K562 (cell line): Measurements from ENCODE around the gene MBNL1. TPM values are rescaled to one million over a fixed set of nuclear protein-coding genes. Genes with fewer than 3 reads are reported as not detected.

Source experiments
- CSDE1 ChIP-seq, 2 experiments: fragments of 450-650 bp; IDR thresholded peaks; 2 replicates each; pipeline ENCODE4 v1.6.1; 2016; ENCODE audit warnings: mild to moderate bottlenecking in 1 of 2
- E2F5 ChIP-seq: sonication (generic); formaldehyde crosslinking; IDR thresholded peaks from 2 replicates; pipeline ENCODE4 v1.8.0; 2022; ENCODE audit warnings: mild to moderate bottlenecking, missing genetic modification reagents
- EP400 ChIP-seq: fragments of 450-650 bp; IDR thresholded peaks from 2 replicates; pipeline ENCODE4 v1.6.1; 2017; ENCODE audit warnings: antibody characterized with exemption, mild to moderate bottlenecking, moderate library complexity
- ETS2 ChIP-seq: IDR thresholded peaks from 2 replicates; pipeline ENCODE4 v1.6.1; 2016; ENCODE audit warnings: borderline replicate concordance, missing genetic modification characterization, mild to moderate bottlenecking, moderate library complexity, missing compliant biosample characterization; ENCODE audit not compliant: poor library complexity, severe bottlenecking
- FOXO4 ChIP-seq: fragments of 450-650 bp; formaldehyde crosslinking; IDR thresholded peaks from 2 replicates; pipeline ENCODE4 v1.4.0; 2020; ENCODE audit warnings: mild to moderate bottlenecking, moderate library complexity
- GABPB1 ChIP-seq: sonication (generic); formaldehyde crosslinking; IDR thresholded peaks from 2 replicates; pipeline ENCODE4 v1.8.0; 2022; ENCODE audit warnings: mild to moderate bottlenecking, missing genetic modification reagents
- GTF2B ChIP-seq: IDR thresholded peaks from 2 replicates; pipeline ENCODE4 v1.6.1; 2011; ENCODE audit not compliant: insufficient read length; ENCODE audit errors: extremely low read depth
- KAT7 ChIP-seq: sonication (generic); formaldehyde crosslinking; IDR thresholded peaks from 2 replicates; pipeline ENCODE4 v1.8.0; 2022; ENCODE audit warnings: missing genetic modification reagents, mild to moderate bottlenecking, borderline replicate concordance
- KAT8 ChIP-seq: fragments of 450-650 bp; IDR thresholded peaks from 2 replicates; pipeline ENCODE4 v1.6.1; 2016; ENCODE audit warnings: low read depth, mild to moderate bottlenecking
- LEF1 ChIP-seq: fragments of 450-650 bp; IDR thresholded peaks from 2 replicates; pipeline ENCODE4 v1.6.1; 2016; ENCODE audit warnings: mild to moderate bottlenecking
- MCM3 ChIP-seq: fragments of 450-650 bp; IDR thresholded peaks from 2 replicates; pipeline ENCODE4 v1.6.1; 2016
- NR4A1 ChIP-seq, 2 experiments: fragments of 250-450 bp in 1 of 2; fragments of 450-650 bp in 1 of 2; sonication (Bioruptor Pico) in 1 of 2; IDR thresholded peaks; 2 replicates each; pipeline versions ENCODE4 v1.4.0 to v1.6.1; 2016 to 2020; ENCODE audit warnings: mild to moderate bottlenecking in 2 of 2, missing compliant biosample characterization in 1 of 2, missing genetic modification characterization in 1 of 2, moderate library complexity in 1 of 2
- TCF7 ChIP-seq: sonication (generic); IDR thresholded peaks from 2 replicates; pipeline ENCODE4 v1.6.1; 2016; ENCODE audit warnings: antibody characterized with exemption, borderline replicate concordance
- TSC22D4 ChIP-seq: fragments of 450-650 bp; IDR thresholded peaks from 2 replicates; pipeline ENCODE4 v1.6.1; 2016; ENCODE audit warnings: missing genetic modification characterization, missing biosample characterization, control low read depth
- USF2 ChIP-seq: sonication (generic); formaldehyde crosslinking; IDR thresholded peaks from 2 replicates; pipeline ENCODE4 v1.5.0; 2020; ENCODE audit warnings: missing genetic modification reagents
- ZBTB34 ChIP-seq: fragments of 250-450 bp; sonication (Bioruptor Pico); IDR thresholded peaks from 2 replicates; pipeline ENCODE4 v1.8.0; 2021; ENCODE audit warnings: mild to moderate bottlenecking, moderate library complexity
- ZNF277 ChIP-seq: fragments of 250-450 bp; sonication (Bioruptor Pico); IDR thresholded peaks from 2 replicates; pipeline ENCODE4 v1.8.0; 2022; ENCODE audit warnings: inconsistent platforms, mild to moderate bottlenecking, moderate library complexity, borderline replicate concordance
- ZNF696 ChIP-seq: fragments of 250-450 bp; sonication (Bioruptor Pico); conservative IDR thresholded peaks from 2 replicates; pipeline ENCODE4 v1.4.0; 2020; ENCODE audit warnings: mild to moderate bottlenecking, moderate library complexity
- polyA plus RNA-seq, 8 experiments: library from polyadenylated mRNA; depleted of rRNA in 4 of 8; stranded (reverse) in 5 of 8; unstranded in 3 of 8; fragments of >200 nt; fragmentation: Nextera tagmentation in 2 of 8; fragmentation: Illumina TruSeq in 1 of 8; extraction: Ambion mirVana in 2 of 8; extraction: Trizol in 1 of 8; gene quantifications; 2 replicates each; pipeline versions ENCODE4 v1.2.1 to v1.2.3, GENCODE V29; 2011 to 2014; ENCODE audit warnings: inconsistent platforms in 1 of 8, missing spikeins in 1 of 8
- total RNA-seq, 7 experiments: library from RNA; depleted of rRNA in 6 of 7; stranded (reverse); fragments of >200 nt in 6 of 7; fragmentation: Illumina TruSeq in 2 of 7; extraction: Trizol in 2 of 7; gene quantifications; 2 replicates each; pipeline versions ENCODE4 v1.2.1 to v1.2.3, GENCODE V29; 2011 to 2021; ENCODE audit warnings: low replicate concordance in 1 of 7

MBNL1 gene
- total and polyA plus RNA-seq, 9 of the 15 experiments (the other 6 are each of a cell fraction or from before 2014, with no cell fraction given): 70.3 to 243 (median 220) TPM

GRCh38 chr3:152298393-152299248 is 29.9 kb downstream of the MBNL1 start (continued):
- TF ChIP-seq ZBTB34 (no peak), USF2 (CRISPR knock-in tag) (no peak), TSC22D4 (tag) (no peak), CSDE1 (IDR thresholded peaks at IDR 0.05) (no peak), ZNF696 (CRISPR knock-in tag) (no peak), KAT8 (no peak), NR4A1 (CRISPR knock-in tag; IDR thresholded peaks at IDR 0.05) (no peak), NR4A1 (tag; IDR thresholded peaks at IDR 0.05) (no peak), KAT7 (peak; percentile 54; the same call in 1 of the 2 replicates), FOXO4 (CRISPR knock-in tag) (no peak), E2F5 (CRISPR knock-in tag) (no peak), TCF7 (no peak), MCM3 (no peak), ZNF277 (no peak), ETS2 (tag) (no peak), GTF2B (no peak), GABPB1 (0 out of 2 replicates have a peak, but pooled peaks have one; percentile 19), LEF1 (no peak), EP400 (peak; percentile 51)
